ENCODE data around the gene FLACC1. TPM values are rescaled to one million over a fixed set of nuclear protein-coding genes. Genes with fewer than 3 reads are reported as not detected.

Gene FLACC1
- total RNA-seq, 1 experiment from 2014 or later = 0.26 TPM

DNA sequence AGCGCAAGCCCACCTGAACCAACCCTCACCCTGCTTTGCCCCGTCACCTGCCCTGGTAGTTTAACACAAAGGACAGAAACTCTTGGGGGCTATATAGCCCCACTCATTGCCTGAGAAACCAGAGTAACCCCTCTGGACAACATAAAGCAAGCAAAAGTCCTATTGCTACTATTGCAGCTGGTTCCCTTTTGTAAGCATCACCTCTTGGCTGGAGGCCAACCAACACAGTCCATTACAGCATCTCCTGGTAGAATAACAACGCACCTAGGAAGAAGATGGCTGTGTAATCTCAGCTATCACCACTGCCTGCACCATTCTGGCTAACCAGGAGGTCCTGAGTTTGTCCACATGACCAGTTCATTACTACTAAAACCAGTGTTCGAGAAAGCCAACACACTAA is 36.4 kb downstream of the FLACC1 start:
- Histone ChIP-seq H3K9ac (ENCODE audit: low read length) (no peak overlapping the region), H4K20me1 (ENCODE audit: low read length) (no peaks in the 10 kb centered on the region), H3K4me3 (ENCODE audit: low read length) (no peak overlapping the region), H3K36me3 (ENCODE audit: low read depth, low read length) (no peaks in the 10 kb centered on the region), H3K9me3 (ENCODE audit: low read length) (0 out of 2 replicates have a peak, but pooled peaks cover 2% of the 10 kb centered on the region), H3K79me2 (ENCODE audit: low read length) (no peaks in the 10 kb centered on the region), H3F3A (ENCODE audit: low read length, unreplicated experiment) (no peaks in the 10 kb centered on the region), H3K27me3 (ENCODE audit: low read length) (no peaks in the 10 kb centered on the region), H3K27ac (ENCODE audit: low read length) (no peak overlapping the region), H3K4me2 (ENCODE audit: low read length) (no peak overlapping the region), H2AFZ (ENCODE audit: low read length) (no peak overlapping the region), H3K9me2 (replicated peaks; ENCODE audit: low read length) (no peaks in the 10 kb centered on the region), H3K4me1 (ENCODE audit: insufficient read depth, low read length) (no peaks in the 10 kb centered on the region)
- TF ChIP-seq EZH2 (IDR thresholded peaks at IDR 0.05; ENCODE audit: low read length, unreplicated experiment) (no peak), EZH2phosphoT487 (IDR thresholded peaks at IDR 0.05; ENCODE audit: borderline replicate concordance, low read length) (no peak)
- BruUV-seq (replicated peaks) = no TSS peak
- intact Hi-C loops (cut with micrococcal nuclease) = no loop called here
- DNase-seq = no peak
- POLR2A ChIA-PET (ENCODE audit: unreplicated experiment) = no interaction called here
- CTCF ChIA-PET = no interaction called here
- ATAC-seq = no peak

- Histone ChIP-seq H3K4me2 (ENCODE audit: low read length) (no peak overlapping the region), H3K4me3 (ENCODE audit: low read length) (no peak overlapping the region), H3K27ac (ENCODE audit: low read length) (no peak overlapping the region), H3K27me3 (ENCODE audit: low read length) (no peaks in the 10 kb centered on the region), H3K9me2 (replicated peaks; ENCODE audit: low read length) (no peaks in the 10 kb centered on the region), H3K9me3 (ENCODE audit: low read length) (0 out of 2 replicates have a peak, but pooled peaks cover 2% of the 10 kb centered on the region), H3K9ac (ENCODE audit: low read length) (no peak overlapping the region), H2AFZ (ENCODE audit: low read length) (no peak overlapping the region), H4K20me1 (ENCODE audit: low read length) (no peaks in the 10 kb centered on the region), H3K79me2 (ENCODE audit: low read length) (no peaks in the 10 kb centered on the region), H3K36me3 (ENCODE audit: low read depth, low read length) (no peaks in the 10 kb centered on the region), H3F3A (ENCODE audit: low read length, unreplicated experiment) (no peaks in the 10 kb centered on the region), H3K4me1 (ENCODE audit: insufficient read depth, low read length) (no peaks in the 10 kb centered on the region)
- intact Hi-C loops (cut with micrococcal nuclease) = no loop called here
- CTCF ChIA-PET = no interaction called here
- ATAC-seq (no peak), DNase-seq (no peak)
- BruUV-seq (replicated peaks) = no TSS peak
- no peak for TF ChIP-seq EZH2phosphoT487 (IDR thresholded peaks at IDR 0.05; ENCODE audit: borderline replicate concordance, low read length)
- no peak for TF ChIP-seq EZH2 (IDR thresholded peaks at IDR 0.05; ENCODE audit: low read length, unreplicated experiment)
- TF ChIP-seq, protein P1, sequence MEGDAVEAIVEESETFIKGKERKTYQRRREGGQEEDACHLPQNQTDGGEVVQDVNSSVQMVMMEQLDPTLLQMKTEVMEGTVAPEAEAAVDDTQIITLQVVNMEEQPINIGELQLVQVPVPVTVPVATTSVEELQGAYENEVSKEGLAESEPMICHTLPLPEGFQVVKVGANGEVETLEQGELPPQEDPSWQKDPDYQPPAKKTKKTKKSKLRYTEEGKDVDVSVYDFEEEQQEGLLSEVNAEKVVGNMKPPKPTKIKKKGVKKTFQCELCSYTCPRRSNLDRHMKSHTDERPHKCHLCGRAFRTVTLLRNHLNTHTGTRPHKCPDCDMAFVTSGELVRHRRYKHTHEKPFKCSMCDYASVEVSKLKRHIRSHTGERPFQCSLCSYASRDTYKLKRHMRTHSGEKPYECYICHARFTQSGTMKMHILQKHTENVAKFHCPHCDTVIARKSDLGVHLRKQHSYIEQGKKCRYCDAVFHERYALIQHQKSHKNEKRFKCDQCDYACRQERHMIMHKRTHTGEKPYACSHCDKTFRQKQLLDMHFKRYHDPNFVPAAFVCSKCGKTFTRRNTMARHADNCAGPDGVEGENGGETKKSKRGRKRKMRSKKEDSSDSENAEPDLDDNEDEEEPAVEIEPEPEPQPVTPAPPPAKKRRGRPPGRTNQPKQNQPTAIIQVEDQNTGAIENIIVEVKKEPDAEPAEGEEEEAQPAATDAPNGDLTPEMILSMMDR (conservative IDR thresholded peaks at IDR 0.05; ENCODE audit: low read depth, low read length) = no peak
- POLR2A ChIA-PET (ENCODE audit: unreplicated experiment) = no interaction called here
Measured at GRCh38 chr2:201320257-201320656, 36.9 kb downstream of the FLACC1 start.

- CTCF ChIA-PET = no interaction called here
- Histone ChIP-seq H3K9me3 (ENCODE audit: low read length) (0 out of 2 replicates have a peak, but pooled peaks cover 2% of the 10 kb centered on the region), H3K4me3 (ENCODE audit: low read length) (no peak overlapping the region), H3K9ac (ENCODE audit: low read length) (no peak overlapping the region), H3K4me2 (ENCODE audit: low read length) (no peak overlapping the region), H3K4me1 (ENCODE audit: insufficient read depth, low read length) (no peaks in the 10 kb centered on the region), H3K9me2 (replicated peaks; ENCODE audit: low read length) (no peaks in the 10 kb centered on the region), H2AFZ (ENCODE audit: low read length) (no peak overlapping the region), H4K20me1 (ENCODE audit: low read length) (no peaks in the 10 kb centered on the region), H3K27ac (ENCODE audit: low read length) (no peak overlapping the region), H3K36me3 (ENCODE audit: low read depth, low read length) (no peaks in the 10 kb centered on the region), H3K27me3 (ENCODE audit: low read length) (no peaks in the 10 kb centered on the region), H3K79me2 (ENCODE audit: low read length) (no peaks in the 10 kb centered on the region), H3F3A (ENCODE audit: low read length, unreplicated experiment) (no peaks in the 10 kb centered on the region)
- BruUV-seq (replicated peaks) = no TSS peak
- TF ChIP-seq, protein P1 (conservative IDR thresholded peaks at IDR 0.05; ENCODE audit: low read depth, low read length) = no peak
- TF ChIP-seq EZH2phosphoT487 (IDR thresholded peaks at IDR 0.05; ENCODE audit: borderline replicate concordance, low read length) (no peak), EZH2 (IDR thresholded peaks at IDR 0.05; ENCODE audit: low read length, unreplicated experiment) (no peak)
- DNase-seq (no peak), ATAC-seq (no peak)
- intact Hi-C loops (cut with micrococcal nuclease) = no loop called here
- POLR2A ChIA-PET (ENCODE audit: unreplicated experiment) = no interaction called here
Measured at GRCh38 chr2:201319511-201319910, 37.6 kb downstream of the FLACC1 start.
